ENCODE data around the gene POLR2J2.
"Not testable (repeated sequence)": the region's sequence is repeated elsewhere in the genome, so short reads cannot be mapped to it uniquely, and the experiment has no call there.

Gene POLR2J2

GRCh38 chr7:102671956-102672307, 469 bp upstream of the POLR2J2 start:
- not testable (repeated sequence) for DNase-seq (ENCODE audit: low spot score)

GRCh38 chr7:102667523-102667922, 3.9 kb downstream of the POLR2J2 start:
- DNase-seq (ENCODE audit: low spot score), result not testable (repeated sequence)

- DNase-seq (ENCODE audit: low spot score), result not testable (repeated sequence)
These were observed 4.6 kb downstream of the POLR2J2 start for GRCh38 chr7:102666850-102667249.

DNA sequence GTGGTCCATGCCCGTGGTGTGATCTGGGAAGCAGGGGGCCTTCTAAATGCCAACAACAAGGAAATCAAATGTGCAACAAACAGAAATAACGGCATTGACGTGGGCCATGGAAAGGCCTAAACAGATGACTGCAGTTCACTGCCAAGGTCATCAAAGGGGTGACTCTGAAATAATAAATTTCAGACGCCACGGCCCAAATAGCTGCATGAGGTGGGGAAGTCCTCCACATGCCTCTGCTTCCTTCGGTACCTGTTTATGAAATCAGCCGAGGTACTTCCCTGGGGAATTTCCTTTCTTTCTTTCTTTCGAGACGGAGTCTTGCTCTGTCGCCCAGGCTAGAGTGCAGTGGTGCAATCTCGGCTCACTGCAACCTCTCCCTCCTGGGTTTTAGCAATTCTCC, 6.7 kb downstream of the POLR2J2 start:
- DNase-seq (ENCODE audit: low spot score), result not testable (repeated sequence)

- not testable (repeated sequence) for DNase-seq (ENCODE audit: low spot score)
These were observed 21.5 kb downstream of the POLR2J2 start, which contains the start of gene SPDYE2B for GRCh38 chr7:102649924-102650323. Gene SPDYE2B, plus strand, starts transcription at chr7:102650319. Its CDS starts 2,030 bp downstream, at chr7:102652349.

DNA sequence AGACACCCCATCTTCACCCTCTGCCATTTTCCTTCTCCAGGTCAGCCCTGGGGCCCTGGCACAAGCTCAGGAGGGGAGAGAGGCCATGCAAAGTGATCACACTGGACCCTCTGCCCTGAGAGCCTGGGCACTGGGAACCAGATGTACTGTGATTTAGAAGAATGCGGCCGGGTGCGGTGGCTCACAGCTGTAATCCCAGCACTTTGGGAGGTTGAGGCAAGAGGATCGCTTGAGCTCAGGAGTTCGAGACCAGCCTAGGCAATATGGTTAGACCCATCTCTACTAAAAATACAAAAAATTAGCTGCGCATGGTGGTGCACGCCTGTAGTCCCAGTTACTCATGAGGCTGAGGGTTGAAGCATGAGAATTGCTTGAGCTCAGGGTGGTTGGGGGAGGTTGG, 23.6 kb downstream of the POLR2J2 start:
- not testable (repeated sequence) for DNase-seq (ENCODE audit: low spot score)

- not testable (repeated sequence) for DNase-seq (ENCODE audit: low spot score)
These were observed 28.1 kb downstream of the POLR2J2 start for GRCh38 chr7:102643404-102643803.

- DNase-seq (ENCODE audit: low spot score), result not testable (repeated sequence)
These were observed 28.8 kb downstream of the POLR2J2 start, which contains the start of gene UPK3BL1 for GRCh38 chr7:102642691-102643090. Gene UPK3BL1, minus strand, starts transcription at chr7:102642791. Its CDS starts 50 bp downstream, at chr7:102642741.

GRCh38 chr7:102638848-102639247, 32.6 kb downstream of the POLR2J2 start:
- not testable (repeated sequence) for DNase-seq (ENCODE audit: low spot score)

DNA sequence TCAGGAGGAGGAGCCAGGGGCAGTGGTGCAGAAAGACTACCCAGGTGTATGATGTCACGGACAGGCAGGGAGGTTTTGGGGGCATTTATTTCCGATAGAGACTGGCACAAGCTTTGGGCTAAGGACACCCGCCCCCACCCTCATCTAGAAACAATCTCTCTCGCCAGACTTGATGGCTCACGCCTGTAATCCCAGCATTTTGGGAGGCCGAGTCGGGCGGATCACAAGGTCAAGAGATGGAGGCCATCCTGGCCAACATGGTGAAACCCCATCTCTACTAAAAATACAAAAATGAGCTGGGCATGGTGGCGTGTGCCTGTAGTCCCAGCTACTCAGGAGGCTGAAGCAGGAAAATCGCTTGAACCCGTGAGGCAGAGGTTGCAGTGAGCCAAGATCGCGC, 34.5 kb downstream of the POLR2J2 start:
- DNase-seq (ENCODE audit: low spot score), result not testable (repeated sequence)

GRCh38 chr7:102635354-102635753, 36.1 kb downstream of the POLR2J2 start:
- DNase-seq (ENCODE audit: low spot score), result not testable (repeated sequence)

- DNase-seq (ENCODE audit: low spot score), result not testable (repeated sequence)
These were observed 37.2 kb downstream of the POLR2J2 start for GRCh38 chr7:102634299-102634698.

GRCh38 chr7:102630622-102631021, 40.8 kb downstream of the POLR2J2 start:
- not testable (repeated sequence) for DNase-seq (ENCODE audit: low spot score)

DNA sequence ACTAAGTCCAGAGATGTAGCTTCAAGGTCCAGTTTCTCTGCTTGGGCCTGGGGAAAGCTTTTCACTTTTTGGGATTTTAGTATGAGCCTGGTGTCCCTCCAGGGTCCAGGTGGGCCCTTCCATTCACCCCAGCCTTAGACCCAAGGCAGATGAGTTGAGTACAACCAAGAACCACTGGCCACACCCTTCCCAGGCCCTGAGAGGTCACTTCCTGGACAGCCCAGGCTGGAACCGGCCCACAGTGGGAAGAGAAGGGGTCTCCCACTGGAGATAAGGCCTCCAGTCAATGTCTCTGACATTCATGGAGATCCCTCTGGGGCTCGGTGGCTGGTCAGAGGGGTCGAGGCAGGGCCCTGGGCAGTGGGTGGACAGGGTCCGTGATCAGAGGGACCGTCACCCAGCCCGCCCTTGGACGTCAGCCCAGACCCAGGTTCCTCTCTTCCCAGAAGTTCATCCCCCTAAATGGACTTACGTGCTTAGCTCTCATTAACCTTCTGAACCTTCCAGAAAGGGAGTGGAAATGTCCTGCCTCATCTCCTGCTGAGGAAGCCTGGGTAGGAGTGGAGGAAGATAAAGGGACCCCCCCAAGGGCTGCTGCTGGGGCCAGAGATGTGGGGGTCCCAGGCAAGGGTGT, 44.1 kb downstream of the POLR2J2 start:
- not testable (repeated sequence) for DNase-seq (ENCODE audit: low spot score)

DNA sequence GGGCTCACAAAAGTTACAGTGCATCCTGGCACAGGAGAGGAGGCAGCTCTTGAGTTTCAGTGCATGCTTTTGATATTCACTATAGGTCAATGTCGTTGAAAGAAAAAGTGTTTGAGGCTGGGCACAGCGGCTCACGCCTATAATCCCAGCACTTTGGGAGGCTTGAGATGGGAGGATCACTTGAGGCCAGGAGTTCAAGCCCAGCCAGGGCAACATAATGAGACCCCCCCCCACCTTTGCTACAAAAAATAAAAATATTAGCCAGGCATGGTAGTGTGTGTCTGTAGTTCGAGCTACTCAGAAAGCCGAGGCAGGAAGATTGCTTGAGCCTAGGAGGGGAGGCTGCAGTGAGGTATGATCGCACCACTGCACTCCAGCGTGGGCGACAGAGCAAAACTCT, 53.3 kb downstream of the POLR2J2 start:
- not testable (repeated sequence) for DNase-seq (ENCODE audit: low spot score)

- not testable (repeated sequence) for DNase-seq (ENCODE audit: low spot score)
These were observed 54.8 kb downstream of the POLR2J2 start, which contains the start of gene RASA4 for GRCh38 chr7:102616507-102617125. Gene RASA4, minus strand, starts transcription at chr7:102616756. Its CDS starts 67 bp downstream, at chr7:102616689.

Data from AG08395 (cell line).